DMS153 (cell line): Measurements from ENCODE around the gene P4HA2.

Source experiments
- DNase-seq: peaks from one replicate; lab custom pipeline; 2025; lab: John Stamatoyannopoulos, UW

P4HA2 gene

DNA sequence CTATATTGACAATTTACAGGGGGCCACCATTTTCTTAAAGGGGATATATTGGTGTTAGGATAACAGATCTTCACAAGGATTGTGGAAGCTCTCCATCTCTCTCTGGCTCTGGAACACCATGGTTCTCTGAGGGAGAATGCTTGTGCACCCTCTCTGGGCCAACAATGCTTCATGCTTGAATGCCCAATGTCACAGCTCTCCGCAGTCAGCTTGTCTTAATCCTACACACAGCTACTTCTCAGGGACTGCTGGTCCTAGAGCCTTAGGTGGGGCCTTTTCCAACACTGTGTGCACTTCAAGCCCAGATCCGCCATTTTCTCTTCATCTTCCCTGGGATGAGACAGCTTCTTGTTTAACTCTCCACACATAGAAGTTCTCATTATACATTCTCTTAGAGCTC, 22.9 kb upstream of the P4HA2 start:
- no peak for DNase-seq

GRCh38 chr5:132246806-132247205, 19.2 kb upstream of the P4HA2 start:
- DNase-seq = no peak

- DNase-seq = no peak
Observed at GRCh38 chr5:132245593-132245992, 17.9 kb upstream of the P4HA2 start.

DNA sequence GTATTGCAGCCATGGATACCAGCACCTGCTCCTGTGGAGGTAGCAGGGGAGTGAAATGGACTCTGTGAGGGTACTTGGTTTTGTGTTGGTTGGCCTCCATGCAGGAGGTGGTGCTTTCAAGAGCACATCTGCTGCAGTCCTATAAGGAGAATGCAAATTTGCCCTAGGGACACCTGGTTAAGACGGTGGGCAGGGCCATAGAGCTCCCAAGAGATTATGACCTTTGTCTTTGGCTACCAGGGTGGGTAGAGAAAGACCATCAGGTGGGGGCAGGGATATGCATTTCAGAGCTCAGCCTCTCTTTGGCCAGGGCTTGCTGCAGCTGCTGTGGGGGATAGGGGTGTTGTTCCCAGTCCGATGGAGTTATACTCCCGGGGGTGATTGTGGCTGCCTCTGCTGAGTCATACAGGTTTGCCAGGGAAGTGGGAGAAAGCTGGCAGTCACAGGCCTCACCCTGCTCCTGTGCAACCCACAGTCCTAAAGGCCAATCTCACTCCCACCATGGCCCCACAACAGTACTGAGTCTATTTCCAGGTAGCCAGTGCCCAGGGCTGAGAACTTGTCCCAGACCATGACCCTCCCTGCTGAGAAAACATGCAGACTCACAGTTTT, 15.8 kb upstream of the P4HA2 start:
- DNase-seq = no peak

DNA sequence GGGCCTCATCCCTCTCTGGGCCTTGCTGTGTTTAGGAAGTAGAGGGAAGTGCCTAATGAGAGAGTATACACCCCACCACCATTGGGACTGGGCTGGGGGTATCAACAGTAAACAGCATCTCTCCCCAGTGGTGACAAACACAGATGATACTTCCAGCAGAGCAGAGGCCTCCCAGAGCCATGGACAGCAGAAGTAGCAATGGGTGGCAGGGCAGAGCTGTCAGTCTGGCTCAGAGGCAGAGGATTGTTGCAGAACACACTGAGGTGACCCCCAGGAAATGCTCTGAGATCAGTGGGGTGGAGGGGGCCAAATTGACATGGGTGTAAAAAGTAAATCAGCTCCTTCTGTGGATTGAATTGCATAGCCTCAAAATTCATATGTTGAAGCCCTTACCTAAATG, 12.1 kb upstream of the P4HA2 start:
- no peak for DNase-seq

GRCh38 chr5:132238901-132239500, 11.3 kb upstream of the P4HA2 start:
- no peak for DNase-seq

- peak; percentile 1 for DNase-seq
Observed at GRCh38 chr5:132238169-132238744, 10.6 kb upstream of the P4HA2 start.

DNA sequence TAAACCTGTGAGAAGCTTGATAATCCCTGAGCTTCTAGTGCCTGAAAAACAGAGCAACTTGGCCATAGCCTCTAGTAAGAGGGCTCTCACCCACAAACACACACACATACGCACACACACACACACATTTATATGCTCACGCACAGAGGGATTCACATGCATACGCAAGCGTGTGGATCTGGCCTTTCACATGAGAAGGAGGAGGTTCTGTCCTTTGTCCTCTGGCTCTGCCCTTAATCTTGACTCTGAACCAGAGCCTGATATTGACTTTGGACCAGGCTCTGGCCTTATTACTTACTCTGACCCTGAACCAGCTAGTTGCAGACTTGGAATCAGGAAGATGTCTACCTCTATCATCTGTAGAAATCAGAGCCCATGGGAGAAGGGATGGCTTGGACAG, 10.0 kb upstream of the P4HA2 start:
- no peak for DNase-seq

DNA sequence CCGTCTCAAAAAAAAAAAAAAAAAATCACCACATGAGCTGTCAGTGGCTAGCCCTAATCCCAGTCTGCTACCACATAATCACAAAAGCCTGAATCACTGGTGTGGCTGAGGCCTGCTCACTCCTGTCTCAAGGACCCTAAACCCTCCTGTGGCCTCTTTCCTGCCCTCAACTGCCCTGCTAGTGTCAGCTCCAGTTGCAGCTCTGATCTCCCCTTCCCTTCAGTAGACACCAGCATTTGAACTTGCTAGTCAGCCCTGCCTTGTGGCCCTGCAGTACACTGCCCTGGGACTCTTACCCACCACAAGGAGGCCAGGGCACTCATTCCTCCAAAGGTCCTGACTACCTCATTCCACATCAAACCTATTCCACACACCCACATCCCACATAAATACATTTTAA, 9.5 kb upstream of the P4HA2 start:
- no peak for DNase-seq

DNA sequence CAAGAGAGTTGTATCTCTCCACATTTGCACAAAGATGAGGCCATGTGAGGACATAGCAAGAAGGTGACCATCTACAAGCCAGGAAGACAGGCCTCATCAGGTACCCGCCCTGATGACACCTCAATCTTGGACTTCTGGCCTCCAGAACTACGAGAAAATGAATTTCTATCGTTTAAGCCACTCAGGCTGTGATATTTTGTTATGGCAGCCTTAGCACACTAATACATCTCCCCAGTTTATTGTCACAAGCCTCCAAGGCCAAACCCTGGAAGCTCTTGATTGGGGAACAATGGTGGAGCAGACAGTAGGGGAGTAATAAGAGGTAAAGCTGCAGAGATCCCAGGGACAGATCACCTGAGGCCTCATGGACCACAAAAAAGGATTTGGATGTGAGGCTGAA, 7.7 kb upstream of the P4HA2 start:
- no peak for DNase-seq

DNA sequence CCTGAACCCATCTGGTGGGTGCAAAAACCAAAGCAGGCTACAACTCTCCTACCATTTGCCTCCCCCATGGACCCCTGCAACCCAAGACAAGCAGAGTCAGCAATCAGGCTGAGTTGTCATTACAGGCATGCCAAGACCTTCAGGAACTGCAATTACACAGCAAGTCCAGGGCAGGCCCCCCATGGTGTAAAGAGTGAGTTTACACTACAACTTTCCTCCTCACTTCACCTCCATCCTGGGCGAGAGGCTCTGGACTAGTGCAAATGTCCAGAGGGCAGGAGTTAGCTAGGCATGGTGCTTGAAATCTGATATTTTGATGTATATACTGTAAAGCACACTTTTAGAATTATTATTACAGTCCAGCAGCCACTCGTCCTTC, 7.0 kb upstream of the P4HA2 start:
- no peak for DNase-seq

- no peak for DNase-seq
Observed at GRCh38 chr5:132233811-132234683, 6.4 kb upstream of the P4HA2 start.

GRCh38 chr5:132233081-132233480, 5.4 kb upstream of the P4HA2 start:
- DNase-seq = no peak

DNA sequence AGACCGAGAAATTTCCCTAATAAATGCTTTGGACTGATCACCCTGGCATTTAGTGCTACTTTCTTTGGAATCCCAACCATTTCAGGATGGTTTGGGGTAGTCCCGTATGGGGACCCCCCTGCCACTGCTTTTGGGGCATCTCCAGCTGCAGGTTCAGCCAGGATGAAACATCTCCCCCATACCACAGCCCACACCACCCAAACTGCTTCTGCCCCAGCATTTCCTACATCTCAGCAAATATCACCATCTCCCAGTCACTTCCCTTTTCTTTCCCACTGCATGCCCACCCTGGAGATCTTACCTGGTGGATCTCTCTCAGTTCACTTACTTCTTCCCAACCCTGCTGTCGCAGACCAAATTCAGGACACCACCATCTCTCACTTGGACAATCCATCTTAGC, 4.8 kb upstream of the P4HA2 start:
- no peak for DNase-seq

GRCh38 chr5:132230871-132231270, 3.2 kb upstream of the P4HA2 start:
- DNase-seq = no peak

DNA sequence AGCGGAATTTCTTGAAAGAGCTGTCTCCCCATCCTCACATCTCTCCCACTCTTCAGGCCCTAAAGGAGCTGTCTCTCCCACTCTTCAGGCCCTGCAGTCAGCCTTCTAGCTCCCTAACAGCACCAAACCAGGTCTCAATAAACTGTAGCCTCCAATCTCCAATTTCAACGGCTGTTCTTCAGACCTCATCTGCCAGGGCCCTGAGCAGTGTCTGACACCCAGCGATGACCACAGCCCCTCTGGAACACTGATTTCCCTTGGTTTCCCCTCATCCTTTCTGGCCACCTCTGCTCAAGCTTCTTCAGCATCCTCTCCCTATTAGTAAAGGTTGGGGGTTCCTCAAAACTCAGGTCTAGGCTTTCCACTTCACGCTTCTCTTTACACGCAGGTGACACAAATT, 1.6 kb upstream of the P4HA2 start:
- no peak for DNase-seq

DNA sequence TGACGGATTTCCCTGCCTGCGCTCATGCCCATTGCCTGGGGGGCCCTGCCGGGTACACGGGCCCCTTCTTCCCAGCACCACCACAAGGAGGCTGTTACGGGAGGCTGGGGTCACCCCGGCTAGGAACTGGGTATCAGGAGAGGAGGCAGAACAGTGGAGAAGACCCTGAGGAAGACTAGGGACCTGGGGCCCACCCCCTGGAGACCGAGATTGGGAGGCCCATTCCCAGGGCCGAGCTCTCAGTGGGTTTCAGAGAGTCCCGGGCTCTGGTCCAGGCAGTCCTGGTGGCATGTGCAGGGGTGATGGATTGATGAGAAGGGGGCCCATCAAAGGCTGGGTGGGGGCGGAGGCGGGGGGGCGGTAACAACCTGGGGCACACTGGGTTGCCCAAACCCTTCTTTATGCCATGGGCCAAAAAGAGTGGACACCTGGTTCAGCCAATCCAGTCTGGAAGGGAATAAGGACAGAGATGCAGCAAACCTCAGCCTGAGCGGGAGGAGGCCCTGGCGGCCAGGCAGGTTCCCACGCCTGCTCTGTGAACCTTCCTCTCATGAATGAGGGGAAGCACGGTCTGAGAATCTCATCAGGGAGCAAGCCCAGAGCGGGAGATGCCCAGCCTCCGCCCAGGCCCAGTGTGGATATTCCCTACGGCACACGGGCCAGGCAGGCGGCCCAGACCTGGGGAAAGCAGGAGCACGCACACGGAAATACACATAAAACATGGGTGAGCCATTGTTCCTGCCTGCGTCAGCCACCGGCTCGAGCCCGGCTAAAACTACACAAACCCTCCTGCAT, 785 bp upstream of the P4HA2 start:
- no peak for DNase-seq

GRCh38 chr5:132227235-132227484, 493 bp downstream of the P4HA2 start:
- DNase-seq = no peak

DNA sequence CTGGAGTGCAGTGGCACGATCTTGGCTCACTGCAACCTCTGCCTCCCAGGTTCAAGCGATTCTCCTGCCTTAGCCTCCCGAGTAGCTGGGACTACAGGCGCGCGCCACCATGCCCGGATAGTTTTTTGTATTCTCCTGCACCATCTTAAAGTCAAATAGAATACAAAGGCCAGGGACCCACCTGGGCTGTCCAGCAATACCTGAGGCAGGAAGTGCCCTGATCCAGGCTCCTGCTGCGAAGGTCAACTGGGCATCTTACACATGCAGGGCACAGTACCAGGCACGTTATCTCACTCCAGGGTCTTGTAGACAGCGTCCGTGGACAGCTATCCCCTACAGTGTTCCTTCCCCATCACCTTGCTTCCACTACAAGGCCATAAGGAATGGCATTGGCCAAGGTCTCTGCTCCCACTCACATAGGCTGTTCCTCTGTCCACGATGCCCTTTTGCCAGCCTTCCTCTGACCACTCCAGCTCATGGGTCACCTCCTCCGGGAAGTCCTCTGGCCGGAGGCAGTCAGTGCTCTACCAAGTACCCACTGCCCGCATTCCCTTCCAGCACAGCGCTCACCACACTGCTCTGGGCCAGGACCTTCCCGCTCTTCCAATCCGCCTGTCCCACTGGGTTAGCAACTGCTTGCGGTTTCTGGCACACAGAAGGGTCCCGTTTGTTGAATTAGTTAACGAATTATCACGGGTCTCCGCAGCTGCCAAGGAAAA, 978 bp downstream of the P4HA2 start:
- no peak for DNase-seq

DNA sequence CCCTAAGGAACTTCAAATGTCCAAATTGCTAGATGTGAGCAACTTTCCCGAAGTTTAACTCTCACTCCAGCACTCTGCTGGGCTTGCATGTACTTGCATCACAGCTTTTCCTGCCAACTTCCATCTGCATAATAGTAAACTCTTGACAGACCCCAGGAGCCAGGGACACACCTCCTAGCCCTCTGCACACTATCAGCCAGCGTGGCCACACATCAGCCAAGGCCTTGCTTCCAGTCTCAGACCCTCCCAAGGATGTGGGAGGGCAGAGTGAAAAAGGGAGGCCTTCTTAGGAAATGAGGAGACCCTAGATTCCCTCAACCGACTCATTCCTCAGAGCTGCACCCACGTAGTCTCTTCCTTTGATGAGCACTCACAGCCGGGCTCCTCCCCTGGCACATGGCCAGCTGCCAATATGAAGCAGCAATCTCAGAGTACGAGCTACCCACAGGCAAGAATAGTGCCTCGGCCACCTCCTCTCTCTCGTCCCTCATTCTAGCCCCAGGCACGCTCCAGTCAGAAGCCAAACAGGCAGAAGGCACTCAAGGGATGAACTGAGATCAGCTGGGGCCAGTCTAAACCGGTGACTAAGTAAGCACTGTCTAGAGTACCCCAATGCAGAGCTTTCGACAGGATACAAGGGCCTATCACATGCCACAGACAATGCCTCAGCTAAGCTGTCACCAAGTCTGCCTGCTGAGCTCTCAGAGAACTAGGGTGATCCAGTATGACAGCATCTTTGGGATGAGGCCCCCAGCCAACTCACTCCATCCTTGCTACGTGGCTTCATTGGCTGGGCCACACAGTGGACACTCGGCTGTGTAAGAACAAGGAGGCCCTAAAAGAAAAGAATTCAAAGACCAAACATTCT, 2.3 kb downstream of the P4HA2 start:
- peak; percentile 2 for DNase-seq

- DNase-seq = no peak
Observed at GRCh38 chr5:132224716-132225115, 2.9 kb downstream of the P4HA2 start.
